22Rv1 (cell line): Measurements from ENCODE around the gene OR2W1.

Experiments
- CTCF ChIP-seq: fragments of 450-650 bp; IDR thresholded peaks from 2 replicates; pipeline ENCODE4 v1.5.1; 2017; ENCODE audit warnings: mild to moderate bottlenecking
- ZFX ChIP-seq: fragments of 450-650 bp; IDR thresholded peaks from 2 replicates; pipeline ENCODE4 v1.6.1; 2017; ENCODE audit warnings: antibody characterized with exemption, borderline replicate concordance

- TF ChIP-seq CTCF (no peak), ZFX (no peak)
Measured at GRCh38 chr6:29051680-29052079, 6.7 kb upstream of the OR2W1 start.
